Fibroblast of villous mesenchyme (primary cell): Measurements from ENCODE around the gene DNAJC1. TPM values are rescaled to one million over a fixed set of nuclear protein-coding genes. Genes with fewer than 3 reads are reported as not detected.
A peak's percentile ranks its signal among the peaks of the same experiment; 100 is the strongest.

Source experiments
- DNase-seq: peaks from one replicate; pipeline ENCODE4 v3.0.0-alpha.2; 2010; ENCODE audit warnings: low read depth
- H3K4me3 ChIP-seq: 2 replicates; pipeline ENCODE4 v1.5.1; 2011; ENCODE audit warnings: low read depth, mild to moderate bottlenecking, low read length
- total RNA-seq: library from RNA; depleted of rRNA; stranded (reverse); fragments of >200 nt; gene quantifications from 2 replicates; pipeline ENCODE4 v1.2.3, GENCODE V29; 2012
- TF ChIP-seq, protein P1 (sequence below): IDR thresholded peaks from 2 replicates; pipeline ENCODE4 v1.5.1; 2012; ENCODE audit warnings: low read depth, mild to moderate bottlenecking, low read length; ENCODE audit not compliant: insufficient read depth

Gene DNAJC1
- total RNA-seq, 1 donor, result 53.5 TPM

DNA sequence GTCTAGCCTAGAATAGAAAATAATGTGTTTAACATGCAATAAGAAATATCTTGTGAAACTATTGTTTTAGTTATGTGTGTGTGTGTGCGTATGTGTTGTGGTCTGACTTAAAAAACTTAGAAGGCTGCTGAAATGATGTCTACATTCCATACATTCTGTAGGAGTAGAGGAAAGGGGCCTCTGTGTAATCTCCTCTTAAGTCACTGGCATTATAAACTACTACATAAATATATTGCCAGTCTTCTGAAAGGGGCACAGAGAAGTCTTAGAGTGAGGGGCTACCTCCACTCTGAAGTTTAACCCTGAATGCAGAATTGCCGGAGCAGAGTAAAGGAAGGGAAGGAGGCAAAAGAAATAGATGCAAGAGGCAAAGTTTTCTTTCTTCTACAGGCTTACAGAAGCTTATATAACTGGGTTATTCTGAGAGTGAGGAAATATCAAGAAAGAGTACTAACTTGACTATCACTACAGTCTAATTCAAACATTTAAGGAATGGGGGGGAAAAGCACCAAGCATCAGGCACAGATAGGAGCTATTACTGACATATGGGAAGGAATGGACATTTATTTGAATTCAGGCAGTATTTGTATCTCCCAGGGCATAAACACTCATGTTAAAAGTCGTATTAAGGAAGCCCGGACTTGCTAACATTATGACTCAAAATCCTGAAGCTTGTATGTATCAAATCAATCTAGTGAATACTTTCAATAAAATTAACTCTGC is 75.7 kb downstream of the DNAJC1 start:
- TF ChIP-seq, protein P1, sequence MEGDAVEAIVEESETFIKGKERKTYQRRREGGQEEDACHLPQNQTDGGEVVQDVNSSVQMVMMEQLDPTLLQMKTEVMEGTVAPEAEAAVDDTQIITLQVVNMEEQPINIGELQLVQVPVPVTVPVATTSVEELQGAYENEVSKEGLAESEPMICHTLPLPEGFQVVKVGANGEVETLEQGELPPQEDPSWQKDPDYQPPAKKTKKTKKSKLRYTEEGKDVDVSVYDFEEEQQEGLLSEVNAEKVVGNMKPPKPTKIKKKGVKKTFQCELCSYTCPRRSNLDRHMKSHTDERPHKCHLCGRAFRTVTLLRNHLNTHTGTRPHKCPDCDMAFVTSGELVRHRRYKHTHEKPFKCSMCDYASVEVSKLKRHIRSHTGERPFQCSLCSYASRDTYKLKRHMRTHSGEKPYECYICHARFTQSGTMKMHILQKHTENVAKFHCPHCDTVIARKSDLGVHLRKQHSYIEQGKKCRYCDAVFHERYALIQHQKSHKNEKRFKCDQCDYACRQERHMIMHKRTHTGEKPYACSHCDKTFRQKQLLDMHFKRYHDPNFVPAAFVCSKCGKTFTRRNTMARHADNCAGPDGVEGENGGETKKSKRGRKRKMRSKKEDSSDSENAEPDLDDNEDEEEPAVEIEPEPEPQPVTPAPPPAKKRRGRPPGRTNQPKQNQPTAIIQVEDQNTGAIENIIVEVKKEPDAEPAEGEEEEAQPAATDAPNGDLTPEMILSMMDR, result no peak
- peak; percentile 66 for DNase-seq
- no peak overlapping the region for H3K4me3 ChIP-seq

DNA sequence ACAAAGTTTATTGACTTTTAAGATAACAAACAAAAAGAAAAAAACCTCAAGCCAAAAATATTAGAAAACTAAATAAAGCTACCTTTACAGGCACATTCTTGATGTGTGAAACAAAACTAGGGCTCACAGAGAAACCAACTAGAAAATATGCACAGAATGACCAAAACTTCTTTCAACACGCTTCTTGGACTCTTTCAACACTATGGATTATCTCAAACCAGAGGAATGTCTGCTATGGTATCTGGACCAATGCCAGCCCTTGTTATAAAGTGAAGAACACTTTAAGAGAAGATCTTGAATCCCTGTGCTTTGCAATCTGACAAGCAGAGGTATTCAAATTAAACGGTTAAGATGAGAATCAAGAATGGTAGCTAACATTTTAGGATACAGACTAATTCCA is 76.6 kb downstream of the DNAJC1 start:
- peak; percentile 93 for DNase-seq
- TF ChIP-seq, protein P1, result no peak
- no peak overlapping the region for H3K4me3 ChIP-seq

DNA sequence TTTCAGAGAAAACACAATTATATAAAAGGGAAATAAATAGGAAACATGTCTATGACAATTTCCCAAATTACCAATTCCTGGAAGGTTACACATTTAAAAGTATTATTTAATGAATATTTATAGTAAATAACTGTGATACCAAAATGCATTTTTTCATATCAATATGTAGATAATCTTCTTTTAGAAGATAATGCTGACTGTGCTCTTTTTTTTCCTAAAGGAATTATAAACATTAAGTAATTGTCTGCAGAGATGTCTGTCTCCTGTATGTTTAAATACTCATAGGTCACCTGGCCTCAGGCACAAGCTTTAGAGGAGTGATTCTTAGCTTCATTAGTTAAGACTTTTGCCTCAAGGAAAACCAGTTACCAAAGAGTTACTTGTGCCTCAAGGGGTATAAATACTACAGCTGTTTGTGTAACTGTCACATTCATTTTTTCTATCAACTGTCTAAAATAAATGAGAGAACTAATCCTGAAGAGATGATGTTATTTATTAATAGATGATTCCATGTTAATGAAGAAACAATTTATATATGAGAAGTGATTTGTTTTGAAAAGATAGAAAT is 77.1 kb downstream of the DNAJC1 start:
- peak; percentile 26 for DNase-seq
- TF ChIP-seq, protein P1, result no peak
- no peak overlapping the region for H3K4me3 ChIP-seq

DNA sequence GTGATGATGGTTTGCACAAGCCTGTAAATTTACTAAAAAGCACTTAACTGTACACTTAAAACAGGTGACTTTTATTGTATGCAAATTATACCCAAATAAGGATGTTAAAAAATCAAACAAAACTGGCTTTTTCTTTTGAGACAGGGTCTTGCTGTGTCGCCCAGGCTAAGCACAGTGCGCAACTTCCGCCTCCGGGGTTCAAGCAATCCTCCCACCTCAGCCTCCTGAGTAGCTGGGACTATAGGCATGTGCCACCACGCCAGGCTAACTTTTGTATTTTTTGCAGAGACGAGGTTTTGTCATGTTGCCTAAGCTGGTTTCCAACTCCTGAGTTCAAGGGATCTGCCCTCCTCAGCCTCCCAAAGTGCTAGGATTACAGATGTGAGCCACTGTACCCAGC is 77.7 kb downstream of the DNAJC1 start:
- no peak overlapping the region for H3K4me3 ChIP-seq
- TF ChIP-seq, protein P1, result no peak
- DNase-seq, result no peak

DNA sequence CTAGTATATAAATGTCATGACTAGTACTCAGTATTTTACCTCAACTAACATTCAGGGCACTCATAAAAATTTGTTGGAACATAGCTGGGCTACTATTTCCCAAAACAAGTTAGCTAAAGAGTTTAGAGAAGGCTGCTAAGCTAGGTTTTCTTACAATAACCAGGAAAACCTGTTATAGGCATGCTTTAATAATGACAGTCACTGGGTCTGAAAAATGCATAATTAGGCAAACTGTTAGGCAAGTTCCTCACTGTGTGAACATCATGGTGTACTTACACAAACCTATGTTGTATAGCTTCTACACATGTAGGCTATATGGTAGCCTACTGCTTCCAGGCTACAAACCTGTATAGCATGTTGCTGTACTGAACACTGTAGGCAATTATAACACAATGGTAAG is 79.0 kb downstream of the DNAJC1 start:
- TF ChIP-seq, protein P1, result no peak
- H3K4me3 ChIP-seq, result no peak overlapping the region
- no peak for DNase-seq

DNA sequence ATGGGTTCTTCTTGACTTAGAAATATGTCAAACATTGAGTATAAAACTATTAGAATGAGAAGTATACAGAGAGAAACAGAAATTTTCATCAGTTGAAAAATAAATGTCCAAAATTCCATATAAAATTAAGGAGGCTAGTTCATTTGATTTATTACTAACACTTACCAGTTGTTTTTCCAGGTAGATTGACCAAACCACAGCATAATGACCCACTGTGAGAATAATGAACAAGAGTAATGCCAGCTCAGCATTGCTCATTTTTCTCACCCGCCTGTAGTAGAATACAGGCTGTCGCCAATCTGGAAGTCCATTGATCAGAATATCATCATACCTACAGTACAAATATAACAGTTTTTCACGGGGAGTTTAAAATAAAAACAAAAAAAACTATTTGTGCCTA is 82.9 kb downstream of the DNAJC1 start:
- TF ChIP-seq, protein P1, result no peak
- DNase-seq, result no peak
- no peak overlapping the region for H3K4me3 ChIP-seq
